GM18909 (cell line): ENCODE measurements around the gene IRAK1.

Experiments used
- ATAC-seq: cut with Tn5 transposase; IDR thresholded peaks from one replicate; pipeline ENCODE4 v1.9.1; 2021; ENCODE audit warnings: mild to moderate bottlenecking; ENCODE audit not compliant: unreplicated experiment, poor library complexity

The IRAK1 gene

DNA sequence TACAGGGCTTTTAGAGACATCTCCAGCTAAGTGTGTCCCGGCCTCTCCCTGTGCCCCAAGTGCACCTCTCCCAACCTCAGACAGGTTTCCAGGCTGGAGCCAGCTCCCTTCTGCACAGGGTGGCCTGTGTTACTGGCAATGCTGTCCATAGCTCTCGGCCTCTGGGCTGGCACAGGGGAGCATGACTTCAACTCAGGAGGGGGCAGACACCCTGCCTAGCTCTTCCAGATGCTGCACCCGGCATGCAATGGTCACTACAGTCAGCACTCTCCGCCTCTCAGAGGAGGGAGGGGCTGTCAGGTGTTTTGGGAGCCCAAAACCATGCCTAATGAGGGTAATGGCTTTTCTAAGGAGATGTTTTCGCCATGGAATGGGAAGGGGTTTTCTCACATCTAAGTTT lies 2.4 kb upstream of the IRAK1 start:
- ATAC-seq, result no peak

DNA sequence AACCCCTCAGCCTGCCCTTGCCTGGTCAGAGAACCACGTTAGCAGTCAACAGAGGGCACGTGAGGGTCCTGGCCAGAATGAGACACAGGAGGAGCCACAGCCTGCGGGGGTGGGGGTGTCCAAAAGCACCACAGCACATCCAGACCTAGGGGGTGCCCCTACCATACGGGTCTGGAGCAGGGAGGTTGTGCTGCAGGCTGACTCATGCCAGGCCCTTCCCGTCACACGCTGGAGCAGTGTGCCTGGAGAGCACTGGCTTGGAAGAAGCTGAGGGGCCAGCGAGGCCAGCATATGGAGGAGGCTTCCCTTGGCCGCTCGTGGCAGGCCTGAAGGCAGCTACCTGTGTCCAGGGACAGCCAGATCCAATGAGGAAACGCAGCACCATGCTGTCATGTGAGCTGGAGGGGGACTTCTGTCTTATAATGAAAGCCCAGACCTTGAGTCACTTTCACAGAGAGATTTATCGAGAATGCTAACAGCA lies 1.5 kb upstream of the IRAK1 start:
- no peak for ATAC-seq

DNA sequence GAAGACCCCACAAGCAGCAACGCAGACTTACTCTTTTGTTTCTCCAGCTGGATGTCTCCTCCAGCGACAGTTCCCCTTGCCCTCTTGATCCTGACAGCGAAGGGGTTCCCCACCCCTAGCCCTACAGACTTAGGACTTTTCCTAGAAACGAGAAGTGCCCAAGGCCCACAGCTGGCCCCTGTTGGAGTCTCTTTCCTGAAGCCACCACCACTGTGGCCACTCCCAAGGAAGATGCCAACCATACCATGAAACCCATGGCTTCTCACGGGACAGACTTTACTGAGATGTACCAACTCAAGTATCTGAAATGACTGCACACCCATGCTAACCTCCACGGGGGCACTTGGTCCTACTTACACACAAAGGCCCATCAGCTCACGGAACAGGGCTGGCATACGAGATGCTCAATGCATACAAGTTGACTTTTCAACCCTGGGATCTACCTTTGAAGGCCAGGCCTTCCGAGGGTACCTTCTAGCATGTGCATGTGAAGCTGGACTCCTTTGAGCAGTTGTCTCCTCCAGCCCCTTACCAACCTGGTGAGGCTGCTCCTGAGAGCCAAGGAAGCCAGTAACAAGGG lies 924 bp upstream of the IRAK1 start:
- ATAC-seq, result no peak

DNA sequence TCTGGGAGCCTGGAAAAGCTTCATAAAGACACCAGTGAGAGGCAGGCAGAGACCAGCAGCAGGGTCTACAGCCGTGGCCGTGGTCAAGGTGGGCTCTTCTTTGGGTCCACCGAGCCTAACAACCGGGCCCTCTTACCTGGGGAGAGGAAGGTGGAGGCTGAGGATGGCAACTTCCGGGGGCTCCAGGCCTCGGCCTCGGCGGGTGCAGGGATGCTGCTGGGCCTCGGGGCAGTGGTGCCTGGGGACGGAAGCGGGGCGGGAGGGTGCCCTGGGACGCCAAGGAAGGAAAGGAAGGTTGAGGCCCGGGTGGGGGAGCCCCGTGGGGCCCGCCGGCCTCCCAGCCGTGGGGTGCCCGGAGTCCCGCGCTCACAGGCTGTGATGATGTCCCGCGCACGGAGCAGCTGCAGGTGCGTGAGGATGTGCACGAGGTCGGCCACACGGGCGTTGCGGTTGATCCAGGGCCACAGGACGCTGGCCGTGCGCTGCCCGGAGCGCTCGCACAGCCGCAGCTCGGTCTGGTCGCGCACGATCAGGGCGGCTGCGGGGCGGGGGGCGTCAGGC lies 561 bp downstream of the IRAK1 start:
- peak; percentile 3 for ATAC-seq

DNA sequence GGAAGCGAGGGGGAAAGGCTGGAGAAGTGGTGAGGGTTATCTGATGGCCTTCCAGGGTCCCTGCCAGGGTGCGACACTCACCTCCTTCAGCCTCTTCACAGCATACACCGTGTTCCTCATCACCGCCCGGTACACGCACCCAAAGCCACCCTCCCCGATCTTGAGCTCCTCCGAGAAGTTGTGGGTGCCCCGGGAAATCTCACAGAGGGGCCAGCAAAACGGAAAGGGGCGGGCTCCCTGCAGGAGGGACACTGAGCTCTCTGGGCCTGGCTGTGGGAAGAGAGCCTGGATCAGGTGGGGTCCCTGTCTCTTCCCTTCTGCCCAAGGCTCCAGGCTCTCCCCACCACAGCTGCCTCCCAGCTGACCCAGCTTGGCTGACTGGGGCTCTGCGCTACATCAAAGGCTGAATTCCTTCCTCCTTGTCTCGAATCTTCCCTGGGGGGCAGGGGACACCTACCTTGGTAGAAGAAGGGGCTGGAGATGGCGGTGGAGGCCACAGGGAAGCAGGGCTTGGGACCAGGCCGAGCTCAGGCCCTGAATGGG lies 1.1 kb downstream of the IRAK1 start:
- no peak for ATAC-seq

DNA sequence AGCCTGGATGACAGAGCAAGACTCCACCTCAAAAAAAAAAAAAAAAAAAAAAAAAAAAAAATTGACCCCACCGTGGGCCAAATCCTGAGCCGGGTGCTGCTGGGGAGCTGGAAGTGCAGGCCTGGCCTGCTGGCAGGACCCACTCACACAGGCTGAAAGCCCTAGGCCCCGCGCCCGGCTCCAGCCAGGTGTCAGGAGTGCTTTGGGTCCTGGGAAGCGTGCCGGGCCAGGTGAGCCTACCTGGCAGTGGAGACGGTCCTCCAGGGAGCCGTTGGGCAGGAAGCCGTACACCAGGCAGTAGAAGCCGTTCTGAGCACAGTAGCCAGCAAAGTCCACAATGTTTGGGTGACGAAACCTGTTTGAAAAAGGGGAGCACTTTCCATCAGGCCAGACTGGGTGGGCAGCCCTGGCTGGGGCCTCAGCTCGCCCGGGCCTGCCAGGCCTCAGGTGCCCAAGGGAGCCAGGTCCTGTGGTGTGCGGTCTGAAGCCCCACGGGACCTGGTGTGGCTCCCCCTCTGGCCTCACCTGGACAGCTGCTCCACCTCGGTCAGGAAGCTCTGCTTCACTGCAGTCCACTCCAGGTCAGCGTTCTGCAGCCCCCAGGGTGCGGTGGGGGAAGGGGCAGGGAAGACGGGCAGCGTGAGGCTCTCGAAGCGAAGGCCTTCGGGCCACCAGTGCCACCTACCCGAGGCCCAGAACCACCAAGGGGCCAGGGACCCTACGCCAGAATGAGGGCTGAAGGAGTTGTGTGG lies 1.8 kb downstream of the IRAK1 start:
- no peak for ATAC-seq

DNA sequence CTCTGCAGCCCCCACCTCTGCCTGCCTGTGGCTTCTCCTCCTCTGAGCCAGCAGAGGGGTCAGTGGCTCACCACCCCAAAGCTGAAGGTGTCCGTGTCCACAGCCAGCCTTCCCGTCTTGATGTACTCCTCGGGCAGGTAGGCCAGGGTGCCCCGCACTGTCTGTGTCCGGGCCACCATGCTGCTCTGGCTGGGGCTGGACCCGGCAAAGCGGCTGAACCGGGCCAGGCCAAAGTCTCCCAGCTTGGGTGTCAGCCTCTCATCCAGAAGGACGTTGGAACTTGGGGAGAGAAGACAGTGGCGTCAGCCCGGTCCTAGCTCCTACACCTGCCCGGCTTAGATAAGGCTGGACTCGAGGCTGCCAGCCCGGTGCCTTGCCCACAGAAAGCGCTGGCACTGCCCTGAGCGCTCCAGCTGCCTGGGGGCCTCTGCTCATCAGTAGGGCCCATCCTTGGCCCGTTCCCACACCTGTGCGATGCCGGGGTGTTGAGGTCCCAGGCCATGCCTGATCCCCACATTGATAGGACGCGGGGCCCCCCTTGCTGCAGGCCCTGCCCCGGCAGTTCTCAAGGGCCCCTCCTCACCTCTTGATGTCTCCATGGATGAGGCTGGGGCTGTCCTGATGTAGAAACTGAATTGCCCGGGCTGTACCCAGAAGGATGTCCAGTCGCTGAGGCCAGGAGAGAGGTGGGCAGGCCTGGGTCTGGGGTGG lies 3.2 kb downstream of the IRAK1 start:
- ATAC-seq, result no peak

GRCh38 chrX:154015581-154016264 lies 4.0 kb downstream of the IRAK1 start:
- no peak for ATAC-seq

DNA sequence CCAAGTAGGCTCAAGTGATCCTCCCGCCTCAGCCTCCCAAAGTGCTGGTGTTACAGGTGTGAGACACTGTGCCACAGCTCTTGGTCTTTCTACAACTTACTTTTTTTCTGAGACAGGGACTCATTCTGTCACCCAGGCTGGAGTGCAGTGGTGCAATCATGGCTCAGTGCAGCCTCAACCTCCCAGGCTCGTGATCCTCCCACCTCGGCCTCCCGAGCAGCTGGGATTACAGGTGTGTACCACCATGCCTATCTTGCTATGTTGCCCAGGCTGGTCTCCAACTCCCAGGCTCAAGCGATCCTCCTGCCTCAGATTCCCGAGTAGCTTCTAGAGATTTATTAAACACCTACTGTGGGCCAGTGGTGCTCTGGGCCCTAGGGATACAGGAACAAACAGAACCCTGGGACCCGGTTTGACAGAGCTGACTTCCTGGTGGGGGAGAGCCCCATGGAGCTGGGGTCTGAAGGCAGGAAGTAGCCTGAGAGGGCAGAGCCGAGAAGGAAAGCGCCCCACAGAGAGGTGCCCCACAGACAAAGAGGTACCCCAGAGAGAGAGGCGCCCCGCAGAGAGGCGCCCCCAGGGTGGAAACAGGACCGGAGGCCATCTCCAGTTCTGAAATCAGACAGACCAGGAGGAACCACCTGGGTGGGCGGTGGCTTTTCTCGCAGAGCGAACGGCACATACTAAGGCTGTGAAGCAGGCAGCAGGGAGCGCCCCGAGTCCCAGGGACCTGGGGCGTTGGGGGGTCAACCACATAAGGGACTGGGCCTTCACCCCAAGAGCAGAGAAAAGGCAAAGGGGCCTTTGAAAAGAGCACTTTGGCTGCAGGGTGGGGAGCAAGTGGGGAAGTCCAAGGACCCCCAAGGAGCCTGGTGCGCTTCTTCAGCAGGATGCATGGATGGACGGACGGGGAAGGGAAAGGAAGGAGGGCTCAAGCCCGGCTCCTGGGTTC lies 5.0 kb downstream of the IRAK1 start:
- ATAC-seq, result no peak

DNA sequence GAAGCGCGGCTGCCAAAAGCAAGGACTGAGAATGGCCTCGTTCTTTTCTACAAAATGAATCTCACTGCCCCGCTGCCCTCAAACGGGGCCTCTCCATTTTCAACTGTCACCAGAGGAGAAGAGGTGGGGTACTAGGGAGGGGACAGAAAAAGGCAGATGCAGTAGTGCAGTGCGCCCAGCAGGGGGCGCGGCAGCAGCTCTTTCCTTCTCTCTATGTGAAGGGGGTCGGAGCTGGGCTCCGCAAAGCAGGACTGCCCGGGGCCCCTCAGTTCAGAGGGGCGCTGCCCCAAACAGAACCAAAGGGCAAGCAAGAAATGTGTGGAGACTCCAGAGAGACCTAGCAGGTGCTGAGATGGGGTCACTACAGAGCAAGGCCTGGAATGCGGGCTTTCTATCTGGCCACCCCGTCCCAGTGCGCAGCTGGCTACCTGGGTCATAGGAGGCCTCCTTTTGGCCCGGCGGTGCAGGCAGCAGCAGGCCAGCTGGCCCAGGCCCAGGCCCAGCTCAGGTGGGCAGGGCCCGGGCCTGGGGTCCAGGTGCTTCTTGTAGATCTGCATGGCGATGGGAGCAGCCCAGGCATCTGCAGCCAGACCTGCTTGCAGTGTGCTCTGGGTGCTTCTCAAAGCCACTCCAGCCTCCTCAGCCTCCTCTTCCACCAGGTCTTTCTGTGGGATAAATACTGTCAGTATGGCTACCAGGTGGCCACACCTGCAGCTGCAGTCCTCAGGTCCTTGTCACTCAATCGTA lies 5.9 kb downstream of the IRAK1 start:
- no peak for ATAC-seq

DNA sequence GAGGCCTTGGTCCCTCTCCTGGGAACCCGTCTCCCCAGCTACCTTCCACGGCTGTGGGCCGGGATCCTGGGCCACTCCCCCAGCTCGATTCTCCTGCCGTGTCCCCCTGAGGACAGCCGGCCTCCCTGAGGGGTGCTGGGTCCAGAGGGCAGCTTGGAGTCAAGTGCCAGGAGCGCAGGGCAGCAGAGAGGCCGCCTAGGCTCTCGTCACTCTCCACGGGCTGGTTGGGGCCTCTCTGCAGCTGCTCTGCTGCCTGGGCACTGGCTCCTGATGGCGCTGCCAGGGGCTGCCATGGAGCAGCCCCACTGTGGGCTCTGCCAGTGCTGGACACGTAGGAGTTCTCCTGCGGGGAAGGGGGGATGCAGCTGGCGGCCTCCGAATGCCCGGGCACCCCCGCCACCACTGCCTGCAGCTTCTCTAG lies 6.7 kb downstream of the IRAK1 start:
- ATAC-seq, result no peak

GRCh38 chrX:154012336-154012991 lies 7.2 kb downstream of the IRAK1 start:
- ATAC-seq, result no peak

DNA sequence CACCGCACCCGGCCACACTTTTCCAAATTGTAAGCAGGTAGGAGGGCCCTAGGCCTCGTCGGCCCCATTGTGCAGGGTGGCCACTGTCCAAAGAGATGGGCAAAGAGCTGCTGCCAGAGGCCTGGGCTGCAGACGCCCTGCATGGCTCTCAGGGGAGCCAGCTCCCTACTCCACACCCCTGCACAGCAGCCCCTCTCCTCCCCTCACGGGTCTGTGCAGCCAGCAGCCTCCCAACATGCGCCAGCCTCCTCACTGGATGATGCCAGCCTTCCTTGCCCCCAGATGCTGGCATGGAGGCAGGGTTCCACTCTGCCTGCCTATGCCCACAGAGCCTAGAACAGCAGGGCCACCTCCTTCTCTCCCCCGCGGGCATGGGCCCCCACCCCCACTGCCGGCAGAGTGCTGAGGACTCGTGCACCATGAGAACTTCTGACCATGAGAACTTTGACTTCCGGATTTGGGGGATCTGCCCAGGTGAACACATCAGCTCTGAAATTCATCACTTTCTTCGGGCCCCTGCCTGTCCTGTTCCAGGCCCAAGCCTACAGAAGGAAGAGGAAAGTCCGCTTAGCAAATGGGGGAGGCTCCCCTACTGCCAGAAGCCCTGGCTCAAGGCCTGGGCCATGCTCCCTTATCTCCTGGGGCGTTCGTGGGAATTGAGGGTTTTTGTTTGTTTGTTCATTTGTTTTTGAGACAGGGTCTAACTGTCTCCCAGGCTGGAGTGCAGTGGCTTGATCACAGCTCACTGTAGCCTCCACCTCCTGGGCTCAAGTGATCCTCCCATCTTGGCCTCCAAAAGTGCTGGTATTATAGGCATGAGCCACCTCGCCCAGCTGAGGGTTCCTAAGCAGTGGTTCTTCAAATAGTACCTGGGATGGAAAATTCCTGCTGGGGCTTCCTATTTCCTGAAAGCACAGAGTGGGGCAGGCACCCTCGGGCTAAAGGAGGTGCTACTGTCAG lies 8.0 kb downstream of the IRAK1 start:
- ATAC-seq, result no peak

DNA sequence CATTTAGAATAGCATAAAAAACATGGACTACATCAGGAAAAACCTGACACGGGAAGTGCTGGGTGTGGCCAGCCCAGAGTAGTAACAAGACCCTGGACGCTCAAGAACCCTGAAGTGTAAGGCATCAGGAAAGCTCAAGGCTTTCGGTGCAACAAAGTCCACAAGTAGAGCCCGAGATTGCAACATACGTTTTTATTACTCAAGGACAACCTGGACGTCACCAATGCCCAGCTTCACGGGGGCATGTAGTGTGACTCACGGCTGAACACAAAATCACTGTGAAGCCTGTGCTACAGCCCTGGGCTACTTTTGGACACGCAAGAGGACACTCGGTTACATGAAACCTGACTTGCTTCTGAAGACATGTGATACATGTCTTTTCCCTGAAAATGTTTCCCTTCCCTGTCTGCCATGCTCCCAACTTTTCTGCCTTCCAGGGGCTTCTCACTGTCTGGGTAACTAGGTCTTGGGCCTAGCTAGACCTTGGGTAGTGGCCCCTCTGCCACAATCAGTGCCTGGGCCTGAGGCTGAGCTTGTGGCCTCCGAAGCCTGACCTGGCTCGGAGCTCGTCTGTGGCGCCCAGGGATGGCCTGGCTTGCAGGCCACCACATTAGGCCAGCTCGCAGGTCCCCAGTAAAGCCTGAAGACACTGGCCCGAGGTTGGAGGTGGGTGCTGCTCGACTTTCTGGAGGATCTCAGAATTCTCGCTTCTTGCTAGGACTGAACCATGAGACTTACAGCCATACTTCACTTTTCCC lies 9.2 kb downstream of the IRAK1 start:
- ATAC-seq, result no peak

DNA sequence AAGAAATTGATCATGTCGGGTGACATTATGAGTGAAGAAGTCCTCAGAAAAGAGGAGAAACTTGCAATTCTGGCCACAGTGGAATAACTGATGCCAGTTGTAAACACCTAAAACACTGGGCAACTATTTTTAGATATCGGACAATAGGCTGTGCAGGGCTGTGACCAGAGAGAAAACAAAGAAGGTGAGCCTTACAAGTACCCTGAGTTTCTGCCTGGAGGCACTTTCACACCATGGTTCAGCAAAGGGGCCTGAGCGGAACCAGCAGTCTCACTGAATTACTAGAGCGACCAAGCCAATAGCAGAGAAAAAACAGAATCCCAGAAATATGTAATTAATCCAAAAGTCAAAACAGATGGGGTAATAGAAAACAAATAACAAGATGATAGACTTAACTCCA lies 11.2 kb downstream of the IRAK1 start:
- no peak for ATAC-seq

- ATAC-seq, result no peak
Measured at GRCh38 chrX:154006947-154007346, 12.8 kb downstream of the IRAK1 start.
